ACC112 (cell line): ENCODE data around the gene TJP3.

Experiments
- H2AFZ ChIP-seq: fragments of 200-600 bp; sonication (generic); one replicate; pipeline ENCODE4 v1.6.0; 2017; ENCODE audit warnings: antibody characterized with exemption, low read length; ENCODE audit not compliant: unreplicated experiment
- H3K27ac ChIP-seq: fragments of 200-600 bp; sonication (generic); 2 replicates; pipeline ENCODE4 v1.5.1; 2014; ENCODE audit warnings: low read depth, mild to moderate bottlenecking, antibody characterized with exemption, low read length, moderate library complexity
- H3K27me3 ChIP-seq: fragments of 200-600 bp; sonication (generic); 2 replicates; pipeline ENCODE4 v1.6.1; 2014; ENCODE audit warnings: mild to moderate bottlenecking, antibody characterized with exemption, low read length, moderate library complexity, mixed read lengths; ENCODE audit not compliant: insufficient read depth
- H3K36me3 ChIP-seq: fragments of 200-600 bp; sonication (generic); 2 replicates; pipeline ENCODE4 v1.6.1; 2016; ENCODE audit warnings: mild to moderate bottlenecking, antibody characterized with exemption, low read length, moderate library complexity, mixed read lengths; ENCODE audit not compliant: insufficient read depth
- H3K4me1 ChIP-seq: fragments of 200-600 bp; sonication (generic); one replicate; pipeline ENCODE4 v1.6.1; 2016; ENCODE audit warnings: low read length, mixed read lengths; ENCODE audit not compliant: insufficient read depth, unreplicated experiment, control insufficient read depth
- H3K4me3 ChIP-seq: fragments of 200-600 bp; sonication (generic); 2 replicates; pipeline ENCODE4 v1.5.1; 2014; ENCODE audit warnings: mild to moderate bottlenecking, low read depth, low read length
- H3K79me2 ChIP-seq: fragments of 200-600 bp; sonication (generic); one replicate; pipeline ENCODE4 v1.6.0; 2016; ENCODE audit warnings: low read length; ENCODE audit not compliant: control insufficient read depth, unreplicated experiment, insufficient read depth

TJP3 gene

GRCh38 chr19:3736106-3736724 is 28.0 kb downstream of the TJP3 start:
- Histone ChIP-seq H3K27me3 (no peaks in the 10 kb centered on the region), H2AFZ (no peak overlapping the region), H3K79me2 (no peaks in the 10 kb centered on the region)

GRCh38 chr19:3737487-3738205 is 29.5 kb downstream of the TJP3 start:
- Histone ChIP-seq H3K4me3 (no peak overlapping the region), H3K36me3 (no peaks in the 10 kb centered on the region), H2AFZ (no peak overlapping the region), H3K4me1 (no peaks in the 10 kb centered on the region), H3K27ac (no peak overlapping the region), H3K27me3 (no peaks in the 10 kb centered on the region), H3K79me2 (no peaks in the 10 kb centered on the region)

More at GRCh38 chr19:3736106-3736724, 28.0 kb downstream of the TJP3 start:
- Histone ChIP-seq H3K36me3 (no peaks in the 10 kb centered on the region), H3K4me3 (no peak overlapping the region), H3K27ac (no peak overlapping the region), H3K4me1 (no peaks in the 10 kb centered on the region)

- Histone ChIP-seq H2AFZ (no peak overlapping the region), H3K36me3 (no peaks in the 10 kb centered on the region), H3K27me3 (no peaks in the 10 kb centered on the region)
Measured at GRCh38 chr19:3738477-3739220, 30.5 kb downstream of the TJP3 start.

GRCh38 chr19:3740431-3740830 is 32.2 kb downstream of the TJP3 start:
- Histone ChIP-seq H2AFZ (no peak overlapping the region), H3K4me1 (no peaks in the 10 kb centered on the region), H3K79me2 (no peaks in the 10 kb centered on the region), H3K27me3 (no peaks in the 10 kb centered on the region), H3K4me3 (no peak overlapping the region), H3K27ac (no peak overlapping the region), H3K36me3 (no peaks in the 10 kb centered on the region)

More at GRCh38 chr19:3738477-3739220, 30.5 kb downstream of the TJP3 start:
- H3K4me1 ChIP-seq: no peaks in the 10 kb centered on the region
- H3K4me3 ChIP-seq: no peak overlapping the region
- H3K79me2 ChIP-seq: no peaks in the 10 kb centered on the region
- no peak overlapping the region for H3K27ac ChIP-seq

- H3K4me1 ChIP-seq: no peaks in the 10 kb centered on the region
- no peak overlapping the region for H2AFZ ChIP-seq
- H3K27ac ChIP-seq: no peak overlapping the region
- H3K27me3 ChIP-seq: no peaks in the 10 kb centered on the region
- H3K4me3 ChIP-seq: no peak overlapping the region
- H3K36me3 ChIP-seq: no peaks in the 10 kb centered on the region
- no peaks in the 10 kb centered on the region for H3K79me2 ChIP-seq
Measured at GRCh38 chr19:3743486-3743885, 35.3 kb downstream of the TJP3 start.

- Histone ChIP-seq H3K36me3 (no peaks in the 10 kb centered on the region), H3K79me2 (no peaks in the 10 kb centered on the region)
Measured at GRCh38 chr19:3745363-3746045, 37.3 kb downstream of the TJP3 start.

GRCh38 chr19:3746371-3747056 is 38.3 kb downstream of the TJP3 start:
- H3K36me3 ChIP-seq: no peaks in the 10 kb centered on the region
- no peak overlapping the region for H3K27ac ChIP-seq
- H3K4me1 ChIP-seq: no peaks in the 10 kb centered on the region
- no peak overlapping the region for H2AFZ ChIP-seq
- H3K27me3 ChIP-seq: no peaks in the 10 kb centered on the region
- H3K79me2 ChIP-seq: no peaks in the 10 kb centered on the region
- H3K4me3 ChIP-seq: no peak overlapping the region

More at GRCh38 chr19:3745363-3746045, 37.3 kb downstream of the TJP3 start:
- no peaks in the 10 kb centered on the region for H3K27me3 ChIP-seq
- no peaks in the 10 kb centered on the region for H3K4me1 ChIP-seq
- no peak overlapping the region for H2AFZ ChIP-seq
- no peak overlapping the region for H3K4me3 ChIP-seq
- H3K27ac ChIP-seq: no peak overlapping the region

GRCh38 chr19:3748965-3749364 is 40.8 kb downstream of the TJP3 start:
- H3K27ac ChIP-seq: no peak overlapping the region
- H3K4me3 ChIP-seq: no peak overlapping the region
- H3K36me3 ChIP-seq: no peaks in the 10 kb centered on the region
- no peaks in the 10 kb centered on the region for H3K79me2 ChIP-seq
- no peak overlapping the region for H2AFZ ChIP-seq
- H3K27me3 ChIP-seq: no peaks in the 10 kb centered on the region
- no peaks in the 10 kb centered on the region for H3K4me1 ChIP-seq

- Histone ChIP-seq H2AFZ (no peak overlapping the region), H3K79me2 (no peaks in the 10 kb centered on the region), H3K27me3 (no peaks in the 10 kb centered on the region), H3K27ac (no peak overlapping the region), H3K4me1 (no peaks in the 10 kb centered on the region), H3K36me3 (no peaks in the 10 kb centered on the region), H3K4me3 (no peak overlapping the region)
Measured at GRCh38 chr19:3750211-3750610, 42.0 kb downstream of the TJP3 start.

GRCh38 chr19:3751236-3751635 is 43.1 kb downstream of the TJP3 start:
- Histone ChIP-seq H3K36me3 (no peaks in the 10 kb centered on the region), H3K4me1 (no peaks in the 10 kb centered on the region), H3K4me3 (no peak overlapping the region), H3K79me2 (no peaks in the 10 kb centered on the region), H3K27me3 (no peaks in the 10 kb centered on the region), H2AFZ (no peak overlapping the region), H3K27ac (no peak overlapping the region)
